ENCODE measurements around the gene CAP1.
"Not testable (repeated sequence)": the region's sequence is repeated elsewhere in the genome, so short reads cannot be mapped to it uniquely, and the experiment has no call there.

CAP1 gene

GRCh38 chr1:40032240-40032891 lies 8.2 kb upstream of the CAP1 start:
- peak; percentile 46 for DNase-seq

GRCh38 chr1:40034869-40035268 lies 5.7 kb upstream of the CAP1 start:
- no peak for DNase-seq

- DNase-seq, result no peak
Observed at GRCh38 chr1:40036574-40036973, 4.0 kb upstream of the CAP1 start.

GRCh38 chr1:40037254-40037653 lies 3.3 kb upstream of the CAP1 start:
- not testable (repeated sequence) for DNase-seq

- no peak for DNase-seq
Observed at GRCh38 chr1:40038697-40039096, 1.8 kb upstream of the CAP1 start.

- no peak for DNase-seq
Observed at GRCh38 chr1:40039245-40039756, 1.2 kb upstream of the CAP1 start.

GRCh38 chr1:40039757-40040510 lies 595 bp upstream of the CAP1 start:
- peak; percentile 51 for DNase-seq

GRCh38 chr1:40041466-40041838 lies 923 bp downstream of the CAP1 start:
- DNase-seq, result no peak

GRCh38 chr1:40042341-40042740 lies 1.8 kb downstream of the CAP1 start:
- no peak for DNase-seq

- no peak for DNase-seq
Observed at GRCh38 chr1:40044110-40044509, 3.6 kb downstream of the CAP1 start.

- DNase-seq, result no peak
Observed at GRCh38 chr1:40045182-40045581, 4.7 kb downstream of the CAP1 start.

GRCh38 chr1:40045766-40046165 lies 5.2 kb downstream of the CAP1 start:
- DNase-seq, result no peak

GRCh38 chr1:40047276-40047675 lies 6.7 kb downstream of the CAP1 start:
- no peak for DNase-seq

GRCh38 chr1:40047769-40048168 lies 7.2 kb downstream of the CAP1 start:
- no peak for DNase-seq

- DNase-seq, result no peak
Observed at GRCh38 chr1:40049725-40050124, 9.2 kb downstream of the CAP1 start.

GRCh38 chr1:40050863-40051262 lies 10.3 kb downstream of the CAP1 start:
- DNase-seq, result no peak

- DNase-seq, result no peak
Observed at GRCh38 chr1:40053138-40053887, 12.8 kb downstream of the CAP1 start.

- DNase-seq, result no peak
Observed at GRCh38 chr1:40056519-40057309, 16.2 kb downstream of the CAP1 start.

GRCh38 chr1:40057310-40058030 lies 16.9 kb downstream of the CAP1 start:
- DNase-seq, result no peak

- DNase-seq, result no peak
Observed at GRCh38 chr1:40058097-40058452, 17.5 kb downstream of the CAP1 start.

- no peak for DNase-seq
Observed at GRCh38 chr1:40058453-40059337, 18.2 kb downstream of the CAP1 start.
